Measurements from ENCODE around the gene SLC24A1.

Gene SLC24A1

GRCh38 chr15:65651831-65652749, 30.4 kb downstream of the SLC24A1 start:
- H3K36me3 ChIP-seq (ENCODE audit: control insufficient read depth, insufficient read depth, low read length), result no peaks in the 10 kb centered on the region
- H3K4me3 ChIP-seq (ENCODE audit: low read length), result no peak overlapping the region
- H3K9me3 ChIP-seq (ENCODE audit: control insufficient read depth, insufficient read depth, low read length), result no peaks in the 10 kb centered on the region
- WGBS (ENCODE audit: insufficient coverage, insufficient read length), result no CpG with 5 or more reads among the region's 11 CpGs
- H3K27me3 ChIP-seq (ENCODE audit: control insufficient read depth, insufficient read depth, low read length), result no peaks in the 10 kb centered on the region
- no peaks in the 10 kb centered on the region for H3K4me1 ChIP-seq (ENCODE audit: control insufficient read depth, insufficient read depth, low read length)
- no peak for DNase-seq (ENCODE audit: low read depth, low spot score)
- H3K27ac ChIP-seq (ENCODE audit: low read length), result no peak overlapping the region

GRCh38 chr15:65653341-65653740, 31.6 kb downstream of the SLC24A1 start:
- DNase-seq (ENCODE audit: low read depth, low spot score), result no peak
- H3K27ac ChIP-seq (ENCODE audit: low read length), result no peak overlapping the region
- no peaks in the 10 kb centered on the region for H3K27me3 ChIP-seq (ENCODE audit: control insufficient read depth, insufficient read depth, low read length)
- H3K36me3 ChIP-seq (ENCODE audit: control insufficient read depth, insufficient read depth, low read length), result no peaks in the 10 kb centered on the region
- H3K9me3 ChIP-seq (ENCODE audit: control insufficient read depth, insufficient read depth, low read length), result no peaks in the 10 kb centered on the region
- H3K4me1 ChIP-seq (ENCODE audit: control insufficient read depth, insufficient read depth, low read length), result no peaks in the 10 kb centered on the region
- no peak overlapping the region for H3K4me3 ChIP-seq (ENCODE audit: low read length)

- no CpG with 5 or more reads among the region's 5 CpGs for whole genome bisulfite sequencing (ENCODE audit: insufficient coverage, insufficient read length)
- no peaks in the 10 kb centered on the region for H3K9me3 ChIP-seq (ENCODE audit: control insufficient read depth, insufficient read depth, low read length)
- no peaks in the 10 kb centered on the region for H3K4me1 ChIP-seq (ENCODE audit: control insufficient read depth, insufficient read depth, low read length)
- H3K27ac ChIP-seq (ENCODE audit: low read length), result no peak overlapping the region
- no peaks in the 10 kb centered on the region for H3K36me3 ChIP-seq (ENCODE audit: control insufficient read depth, insufficient read depth, low read length)
- DNase-seq (ENCODE audit: low read depth, low spot score), result no peak
- no peaks in the 10 kb centered on the region for H3K27me3 ChIP-seq (ENCODE audit: control insufficient read depth, insufficient read depth, low read length)
- H3K4me3 ChIP-seq (ENCODE audit: low read length), result no peak overlapping the region
These were observed 32.2 kb downstream of the SLC24A1 start for GRCh38 chr15:65653801-65654521.

GRCh38 chr15:65655026-65655425, 33.3 kb downstream of the SLC24A1 start:
- no peak for DNase-seq (ENCODE audit: low read depth, low spot score)
- Histone ChIP-seq H3K27me3 (ENCODE audit: control insufficient read depth, insufficient read depth, low read length) (no peaks in the 10 kb centered on the region), H3K27ac (ENCODE audit: low read length) (no peak overlapping the region), H3K4me1 (ENCODE audit: control insufficient read depth, insufficient read depth, low read length) (no peaks in the 10 kb centered on the region), H3K36me3 (ENCODE audit: control insufficient read depth, insufficient read depth, low read length) (no peaks in the 10 kb centered on the region), H3K9me3 (ENCODE audit: control insufficient read depth, insufficient read depth, low read length) (no peaks in the 10 kb centered on the region), H3K4me3 (ENCODE audit: low read length) (no peak overlapping the region)
- WGBS (ENCODE audit: insufficient coverage, insufficient read length), result no CpG with 5 or more reads among the region's 1 CpG

DNA sequence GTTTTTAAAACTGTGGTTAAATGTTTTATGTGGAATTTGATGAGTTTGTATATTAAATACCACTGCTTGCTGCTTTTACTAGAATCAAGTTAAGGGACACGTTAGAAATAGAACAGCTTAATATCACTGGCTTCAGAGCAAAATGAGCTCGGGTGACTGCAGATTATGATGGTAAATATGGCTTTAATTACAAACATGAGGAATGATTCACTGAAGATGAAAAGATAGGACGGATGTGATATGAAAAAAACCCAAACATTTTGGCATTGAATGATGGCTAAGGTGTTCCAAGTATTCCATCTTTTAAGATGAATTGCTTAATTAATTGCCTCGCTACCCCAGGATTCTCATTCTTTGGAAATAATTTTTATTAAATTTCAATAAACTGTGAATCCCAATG, 33.7 kb downstream of the SLC24A1 start:
- no CpG with 5 or more reads among the region's 4 CpGs for WGBS (ENCODE audit: insufficient coverage, insufficient read length)
- Histone ChIP-seq H3K9me3 (ENCODE audit: control insufficient read depth, insufficient read depth, low read length) (no peaks in the 10 kb centered on the region), H3K4me1 (ENCODE audit: control insufficient read depth, insufficient read depth, low read length) (no peaks in the 10 kb centered on the region), H3K27ac (ENCODE audit: low read length) (no peak overlapping the region), H3K27me3 (ENCODE audit: control insufficient read depth, insufficient read depth, low read length) (no peaks in the 10 kb centered on the region), H3K36me3 (ENCODE audit: control insufficient read depth, insufficient read depth, low read length) (no peaks in the 10 kb centered on the region), H3K4me3 (ENCODE audit: low read length) (no peak overlapping the region)
- no peak for DNase-seq (ENCODE audit: low read depth, low spot score)

DNA sequence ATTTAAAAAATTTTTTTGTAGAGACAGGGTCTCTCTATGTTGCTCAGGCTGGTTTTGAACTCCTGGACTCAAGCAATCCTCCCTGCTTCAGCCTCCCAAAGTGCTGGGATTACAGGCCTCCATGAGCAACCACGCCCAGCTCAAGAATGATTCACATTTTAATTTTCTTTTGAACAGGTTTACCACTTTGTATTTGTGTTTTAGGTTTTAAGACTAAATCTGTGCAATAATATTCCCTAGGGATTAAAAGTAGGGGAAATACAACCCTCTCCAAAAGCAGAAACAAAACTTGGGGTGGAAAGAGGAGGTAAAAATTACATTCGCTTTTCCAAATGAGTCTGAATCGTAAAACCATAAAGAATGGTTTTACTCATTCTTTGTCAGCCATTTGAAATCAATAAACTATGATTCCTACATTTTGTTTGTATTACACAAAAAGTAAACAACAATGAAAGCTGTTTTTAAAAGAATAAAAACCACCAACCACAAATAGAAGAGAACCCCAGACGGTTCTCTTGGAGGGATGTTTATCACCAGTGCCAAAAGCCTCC, 37.8 kb downstream of the SLC24A1 start:
- Histone ChIP-seq H3K27ac (ENCODE audit: low read length) (no peak overlapping the region), H3K4me3 (ENCODE audit: low read length) (no peak overlapping the region), H3K9me3 (ENCODE audit: control insufficient read depth, insufficient read depth, low read length) (no peaks in the 10 kb centered on the region), H3K27me3 (ENCODE audit: control insufficient read depth, insufficient read depth, low read length) (no peaks in the 10 kb centered on the region), H3K36me3 (ENCODE audit: control insufficient read depth, insufficient read depth, low read length) (no peaks in the 10 kb centered on the region), H3K4me1 (ENCODE audit: control insufficient read depth, insufficient read depth, low read length) (no peaks in the 10 kb centered on the region)
- DNase-seq (ENCODE audit: low read depth, low spot score), result no peak
- no CpG with 5 or more reads among the region's 4 CpGs for WGBS (ENCODE audit: insufficient coverage, insufficient read length)

GRCh38 chr15:65660927-65661326, 39.2 kb downstream of the SLC24A1 start:
- no CpG with 5 or more reads among the region's 2 CpGs for WGBS (ENCODE audit: insufficient coverage, insufficient read length)
- H3K9me3 ChIP-seq (ENCODE audit: control insufficient read depth, insufficient read depth, low read length), result no peaks in the 10 kb centered on the region
- no peak overlapping the region for H3K4me3 ChIP-seq (ENCODE audit: low read length)
- H3K36me3 ChIP-seq (ENCODE audit: control insufficient read depth, insufficient read depth, low read length), result no peaks in the 10 kb centered on the region
- no peaks in the 10 kb centered on the region for H3K27me3 ChIP-seq (ENCODE audit: control insufficient read depth, insufficient read depth, low read length)
- no peak for DNase-seq (ENCODE audit: low read depth, low spot score)
- H3K27ac ChIP-seq (ENCODE audit: low read length), result no peak overlapping the region
- no peaks in the 10 kb centered on the region for H3K4me1 ChIP-seq (ENCODE audit: control insufficient read depth, insufficient read depth, low read length)

- Histone ChIP-seq H3K36me3 (ENCODE audit: control insufficient read depth, insufficient read depth, low read length) (no peaks in the 10 kb centered on the region), H3K27me3 (ENCODE audit: control insufficient read depth, insufficient read depth, low read length) (no peaks in the 10 kb centered on the region), H3K4me1 (ENCODE audit: control insufficient read depth, insufficient read depth, low read length) (no peaks in the 10 kb centered on the region), H3K27ac (ENCODE audit: low read length) (no peak overlapping the region), H3K4me3 (ENCODE audit: low read length) (no peak overlapping the region), H3K9me3 (ENCODE audit: control insufficient read depth, insufficient read depth, low read length) (no peaks in the 10 kb centered on the region)
- DNase-seq (ENCODE audit: low read depth, low spot score), result no peak
- WGBS (ENCODE audit: insufficient coverage, insufficient read length), result no CpG with 5 or more reads among the region's 3 CpGs
These were observed 41.8 kb downstream of the SLC24A1 start for GRCh38 chr15:65663521-65663920.

- Histone ChIP-seq H3K27ac (ENCODE audit: low read length) (no peak overlapping the region), H3K36me3 (ENCODE audit: control insufficient read depth, insufficient read depth, low read length) (no peaks in the 10 kb centered on the region), H3K4me1 (ENCODE audit: control insufficient read depth, insufficient read depth, low read length) (no peaks in the 10 kb centered on the region), H3K27me3 (ENCODE audit: control insufficient read depth, insufficient read depth, low read length) (no peaks in the 10 kb centered on the region), H3K9me3 (ENCODE audit: control insufficient read depth, insufficient read depth, low read length) (no peaks in the 10 kb centered on the region), H3K4me3 (ENCODE audit: low read length) (no peak overlapping the region)
- WGBS (ENCODE audit: insufficient coverage, insufficient read length), result no CpG with 5 or more reads among the region's 3 CpGs
- no peak for DNase-seq (ENCODE audit: low read depth, low spot score)
These were observed 44.5 kb downstream of the SLC24A1 start for GRCh38 chr15:65666257-65666656.

GRCh38 chr15:65675551-65675950, 53.8 kb downstream of the SLC24A1 start:
- Histone ChIP-seq H3K27me3 (ENCODE audit: control insufficient read depth, insufficient read depth, low read length) (no peaks in the 10 kb centered on the region), H3K36me3 (ENCODE audit: control insufficient read depth, insufficient read depth, low read length) (no peaks in the 10 kb centered on the region), H3K4me3 (ENCODE audit: low read length) (no peak overlapping the region), H3K9me3 (ENCODE audit: control insufficient read depth, insufficient read depth, low read length) (no peaks in the 10 kb centered on the region), H3K27ac (ENCODE audit: low read length) (no peak overlapping the region), H3K4me1 (ENCODE audit: control insufficient read depth, insufficient read depth, low read length) (no peaks in the 10 kb centered on the region)
- WGBS (ENCODE audit: insufficient coverage, insufficient read length), result no CpG with 5 or more reads among the region's 1 CpG
- DNase-seq (ENCODE audit: low read depth, low spot score), result no peak

Measured in iPS DF 6.9 (cell line).